ENCODE data around the gene CST8.

DNA sequence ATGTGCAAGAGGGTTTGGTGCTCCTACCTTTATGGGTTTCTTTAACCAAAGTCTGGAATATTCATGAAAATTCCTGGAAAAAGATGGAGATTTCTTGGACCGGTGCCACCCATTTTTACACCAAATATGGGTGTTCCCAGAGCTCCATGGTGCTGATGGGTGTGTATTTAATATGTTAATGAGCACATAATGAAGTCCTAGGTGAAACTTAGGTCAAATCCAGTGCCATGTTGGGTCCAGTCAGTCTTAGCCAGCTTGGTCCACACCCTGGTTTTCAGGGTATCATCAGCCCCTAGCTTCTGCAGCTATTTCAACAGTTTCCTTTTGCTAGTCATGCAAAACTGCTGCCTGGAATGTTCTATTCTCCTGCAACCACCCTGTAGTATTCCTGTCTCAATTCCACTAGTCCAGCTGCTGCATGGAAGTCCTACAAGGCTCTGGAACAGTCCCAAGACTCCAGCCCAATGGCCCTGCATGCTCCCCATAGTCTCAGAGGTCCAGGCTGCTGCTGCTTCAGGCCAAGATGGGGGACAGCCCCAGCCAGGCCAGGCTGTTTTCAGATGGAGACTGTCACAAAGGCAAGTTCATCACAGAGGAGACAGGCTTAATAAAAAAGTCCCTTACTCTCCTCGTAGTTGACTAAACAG, 45.5 kb downstream of the CST8 start:
- TF ChIP-seq CTCF (IDR thresholded peaks at IDR 0.05) (no peak), REST (IDR thresholded peaks at IDR 0.05; ENCODE audit: insufficient read depth in 1 of 2, low read depth in 2 of 2, low read length in 1 of 2) (no peak), TCF7L2 (IDR thresholded peaks at IDR 0.05; ENCODE audit: low read depth, low read length) (no peak)

All from Panc1 (cell line).